ENCODE results near the gene RNF224.
A peak's percentile ranks its signal among the peaks of the same experiment; 100 is the strongest.
"Not testable (repeated sequence)": the region's sequence is repeated elsewhere in the genome, so short reads cannot be mapped to it uniquely, and the experiment has no call there.

Gene RNF224

DNA sequence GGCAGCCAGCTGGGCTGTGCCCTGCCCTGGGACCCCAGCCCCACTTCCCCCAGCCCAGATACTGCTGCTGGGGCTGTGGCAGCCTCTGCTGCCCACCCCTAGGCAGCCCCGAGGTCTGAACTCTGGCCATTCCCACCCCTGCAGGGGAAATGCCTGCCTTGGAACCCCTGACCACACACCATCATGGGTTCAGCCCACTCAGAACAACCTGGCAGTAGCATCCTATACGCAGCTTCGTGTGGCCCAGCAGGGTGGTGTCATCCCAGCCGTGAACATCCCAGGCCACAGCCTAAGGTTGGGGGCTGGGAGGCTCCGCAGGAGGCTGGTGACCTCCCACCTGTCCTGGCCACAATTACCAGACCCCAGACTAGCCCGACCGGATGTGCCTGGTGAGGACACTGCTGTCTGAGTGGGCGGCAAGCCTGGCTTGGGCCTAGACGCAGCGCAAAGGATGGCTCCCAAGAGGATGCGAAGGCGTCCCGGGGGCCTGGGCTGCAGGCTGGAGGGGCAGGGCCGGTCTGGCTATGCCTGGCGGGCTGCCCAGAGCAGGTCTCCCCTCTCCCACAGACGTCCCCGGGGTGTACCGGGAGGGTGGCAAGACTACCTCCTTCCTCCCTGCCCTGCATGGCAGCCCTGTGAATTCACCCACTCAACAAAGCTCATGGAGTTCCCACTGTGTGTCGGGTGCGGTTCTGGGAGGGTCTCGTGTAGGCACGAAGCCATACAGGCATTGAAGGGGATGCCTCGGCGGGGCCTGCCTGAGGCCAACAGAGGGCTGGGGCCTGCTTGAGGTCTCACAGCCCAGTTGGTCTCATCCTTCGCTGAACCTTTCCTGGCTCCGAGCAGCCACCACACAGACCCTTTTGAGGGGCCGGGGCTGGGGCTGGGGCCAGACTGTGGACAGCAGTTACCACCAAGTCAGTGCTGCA, 1.9 kb downstream of the RNF224 start:
- no peak for DNase-seq

- no peak for DNase-seq
Measured at GRCh38 chr9:137229903-137230704, 2.8 kb downstream of the RNF224 start.

DNA sequence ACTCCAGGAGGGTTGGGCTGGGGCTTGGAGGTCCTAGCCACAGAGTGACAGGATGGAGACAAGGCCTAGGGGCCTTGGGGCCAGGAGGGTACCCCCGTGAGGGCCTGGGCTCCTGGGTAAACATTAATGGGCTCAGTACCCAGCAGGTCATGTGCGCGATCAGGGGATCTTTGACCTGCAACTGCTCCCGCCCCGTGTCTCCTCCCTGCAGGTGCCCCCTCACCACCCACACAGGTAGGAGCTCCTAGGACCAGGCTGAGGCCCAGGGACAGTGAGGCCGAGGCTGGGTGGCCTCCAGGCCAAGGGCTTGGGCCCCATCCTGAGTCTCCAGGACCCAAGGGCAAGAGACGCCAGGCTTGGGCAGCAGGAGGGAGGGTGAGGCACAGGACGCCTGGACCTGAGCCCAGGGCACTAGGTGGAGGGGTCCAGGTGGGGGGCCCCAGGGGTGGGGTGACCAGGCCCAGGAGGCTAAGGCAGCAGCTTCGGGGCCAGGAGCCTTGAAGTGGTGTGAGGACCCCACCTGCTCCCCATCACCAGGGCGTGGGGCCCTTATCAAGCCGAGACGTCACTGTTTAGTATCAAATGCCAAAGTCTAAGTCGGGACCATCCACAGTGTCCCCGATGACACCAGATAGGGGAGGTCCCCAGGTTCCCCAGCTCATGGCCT, 3.5 kb downstream of the RNF224 start, which contains the start of gene SLC34A3:
Gene SLC34A3, plus strand, starts transcription at position 197 of the 667 bp plus-strand sequence. CDS start 802 bp downstream, outside the sequence.
- no peak for DNase-seq

- no peak for DNase-seq
Measured at GRCh38 chr9:137231372-137232039, 4.2 kb downstream of the RNF224 start.

DNA sequence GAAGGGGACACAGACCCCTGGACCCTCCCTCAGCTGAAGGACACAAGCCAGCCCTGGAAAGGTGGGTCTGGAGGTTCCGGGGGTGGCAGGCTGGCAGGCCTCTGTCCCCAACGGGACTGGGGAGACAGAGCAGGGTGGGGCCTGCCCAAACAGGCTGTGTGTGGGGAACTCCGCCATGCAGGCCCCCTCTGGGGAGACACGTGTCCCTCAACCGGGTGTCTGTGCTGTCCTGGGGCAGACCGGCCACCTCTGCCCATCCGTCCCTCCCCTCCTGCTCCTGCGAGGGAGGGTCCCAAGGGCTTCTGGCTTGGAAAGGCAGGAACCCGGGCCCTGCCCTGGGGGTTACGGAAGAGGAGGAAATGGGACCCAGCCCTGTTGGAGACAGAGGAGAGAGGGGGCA, 4.8 kb downstream of the RNF224 start:
- no peak for DNase-seq

DNA sequence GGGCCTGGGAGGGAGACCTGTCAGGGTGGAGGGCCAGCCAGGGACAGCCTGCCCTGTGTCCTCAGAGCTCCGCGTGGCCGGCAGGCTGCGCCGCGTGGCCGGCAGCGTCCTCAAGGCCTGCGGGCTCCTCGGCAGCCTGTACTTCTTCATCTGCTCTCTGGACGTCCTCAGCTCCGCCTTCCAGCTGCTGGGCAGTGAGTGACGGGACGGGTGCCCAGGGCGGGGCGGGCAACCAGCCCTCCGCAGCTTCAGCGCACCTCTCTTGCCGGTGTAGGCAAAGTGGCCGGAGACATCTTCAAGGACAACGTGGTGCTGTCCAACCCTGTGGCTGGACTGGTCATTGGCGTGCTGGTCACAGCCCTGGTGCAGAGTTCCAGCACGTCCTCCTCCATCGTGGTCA, 5.2 kb downstream of the RNF224 start:
- no peak for DNase-seq

GRCh38 chr9:137233143-137233980, 6.1 kb downstream of the RNF224 start:
- no peak for DNase-seq

GRCh38 chr9:137234055-137234697, 6.9 kb downstream of the RNF224 start:
- DNase-seq, result no peak

- no peak for DNase-seq
Measured at GRCh38 chr9:137234758-137235423, 7.6 kb downstream of the RNF224 start.

DNA sequence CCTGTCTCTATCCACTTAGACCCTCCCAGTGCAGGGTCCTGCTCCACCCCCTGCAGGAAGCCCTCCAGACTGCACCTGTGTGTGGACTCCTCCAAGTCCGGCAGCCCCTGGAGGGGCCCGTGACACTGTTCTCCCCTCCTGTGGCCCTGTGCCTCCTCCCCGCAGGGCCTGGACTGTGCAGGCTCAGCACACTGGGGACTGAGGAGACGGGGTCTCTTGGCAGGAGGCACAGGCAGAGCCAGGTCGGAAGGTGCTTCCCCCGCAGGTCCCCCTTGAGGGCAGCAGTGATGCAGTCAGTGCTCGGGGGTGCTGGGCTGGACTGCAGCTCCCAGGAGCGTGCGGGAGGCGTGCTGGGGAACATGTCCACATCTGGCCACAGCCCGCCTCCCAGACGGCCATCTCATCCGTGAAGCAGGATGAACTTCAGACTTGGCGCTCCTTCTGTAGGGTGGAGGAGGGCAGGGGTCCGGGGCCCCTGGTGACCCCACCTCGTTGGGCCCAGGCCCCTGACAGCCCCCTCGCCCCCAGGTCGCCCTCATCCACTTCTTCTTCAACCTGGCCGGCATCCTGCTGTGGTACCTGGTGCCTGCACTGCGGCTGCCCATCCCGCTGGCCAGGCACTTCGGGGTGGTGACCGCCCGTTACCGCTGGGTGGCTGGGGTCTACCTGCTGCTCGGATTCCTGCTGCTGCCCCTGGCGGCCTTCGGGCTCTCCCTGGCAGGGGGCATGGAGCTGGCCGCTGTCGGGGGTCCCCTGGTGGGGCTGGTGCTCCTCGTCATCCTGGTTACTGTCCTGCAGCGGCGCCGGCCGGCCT, 8.3 kb downstream of the RNF224 start:
- no peak for DNase-seq

- DNase-seq, result peak; percentile 92
Measured at GRCh38 chr9:137236238-137236935, 9.1 kb downstream of the RNF224 start.

GRCh38 chr9:137236936-137237421, 9.7 kb downstream of the RNF224 start:
- no peak for DNase-seq

GRCh38 chr9:137237759-137238726, 10.7 kb downstream of the RNF224 start:
- no peak for DNase-seq

DNA sequence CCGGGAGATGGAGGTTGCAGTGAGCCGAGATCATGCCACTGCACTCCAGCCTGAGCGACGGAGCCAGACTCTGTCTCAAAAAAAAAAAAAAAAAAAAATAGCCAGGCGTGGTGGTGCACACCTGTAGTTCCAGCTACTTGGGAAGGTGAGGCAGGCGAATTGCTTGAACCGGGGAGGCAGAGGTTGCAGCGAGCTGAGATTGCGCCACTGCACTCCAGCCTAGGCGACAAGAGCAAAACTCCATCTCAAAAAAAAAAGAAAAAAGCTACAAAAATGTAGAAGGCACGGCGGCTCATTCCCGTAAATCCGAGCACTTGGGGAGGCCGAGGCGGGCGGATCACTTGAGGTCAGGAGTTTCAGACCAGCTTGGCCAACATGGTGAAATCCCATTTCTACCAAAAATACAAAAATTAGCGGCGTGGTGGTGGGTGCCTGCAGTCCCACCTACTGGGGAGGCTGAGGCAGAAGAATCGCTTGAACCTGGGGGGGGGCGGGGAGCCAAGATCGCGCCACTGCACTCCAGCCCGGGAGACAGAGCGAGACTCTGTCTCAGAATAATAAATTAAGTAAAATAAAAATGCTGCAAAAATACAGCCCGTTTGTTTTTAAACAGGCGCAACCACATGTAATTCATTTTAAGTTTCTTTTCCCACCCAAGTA, 12.4 kb downstream of the RNF224 start:
- not testable (repeated sequence) for DNase-seq

- DNase-seq, result peak; percentile 78
Measured at GRCh38 chr9:137240318-137240840, 13.1 kb downstream of the RNF224 start.

- peak; percentile 99 for DNase-seq
Measured at GRCh38 chr9:137240841-137241489, 13.7 kb downstream of the RNF224 start, which contains the start of gene TUBB4B. TUBB4B (plus strand) TSS chr9:137241287; CDS start chr9:137241361, 74 bp downstream.
